ENCODE measurements around the gene RNF220. TPM values are rescaled to one million over a fixed set of nuclear protein-coding genes. Genes with fewer than 3 reads are reported as not detected.

RNF220 gene
- total and polyA plus RNA-seq, 9 of the 15 experiments (the other 6 are each of a cell fraction or from before 2014, with no cell fraction given), result 5.1 to 117 (median 66.9) TPM

- peak; percentile 70; the same call in 1 of the 2 replicates for TF ChIP-seq CUX1 (CRISPR knock-in tag; IDR thresholded peaks at IDR 0.05)
These were observed 232.8 kb downstream of the RNF220 start (continued) for GRCh38 chr1:44637702-44638411.

- no peak for DNase-seq (ENCODE audit: extremely low read depth in 1 of 4, low spot score in 3 of 4)
- TF ChIP-seq ZC3H8 (IDR thresholded peaks at IDR 0.05) (no peak), ARID3A (IDR thresholded peaks at IDR 0.05; ENCODE audit: borderline replicate concordance, low read depth, low read length) (no peak), RBM17 (IDR thresholded peaks at IDR 0.05; ENCODE audit: borderline replicate concordance, low read depth, low read length) (no peak), ZNF175 (CRISPR knock-in tag; IDR thresholded peaks at IDR 0.05; ENCODE audit: low read depth) (no peak), MTA3 (IDR thresholded peaks at IDR 0.05; ENCODE audit: borderline replicate concordance) (no peak)
These were observed 235.3 kb downstream of the RNF220 start for GRCh38 chr1:44640200-44640853.

More at GRCh38 chr1:44640200-44640853, 235.3 kb downstream of the RNF220 start:
- no peaks in the 10 kb centered on the region for H3K27me3 ChIP-seq (ENCODE audit: control insufficient read depth in 2 of 2, insufficient read depth in 2 of 2, low read length in 2 of 2)
- no peaks in the 10 kb centered on the region for H3K9me3 ChIP-seq (replicated peaks; ENCODE audit: control insufficient read depth, insufficient read depth, low read depth, low read length)
- POLR2A ChIA-PET, result interaction anchor here (0.6 to 21.3 kb wide), 10 partner anchors 5 to 298 kb away, joined by 3 to 328 read pairs (median 3); partner anchors contain the start of genes ARMH1 and TMEM53
- intact Hi-C loops (cut with micrococcal nuclease) (no loop called here), in situ Hi-C loops (cut with MboI) (no loop called here)
- ATAC-seq, result no peak
- no TSS peak for BruUV-seq (replicated peaks)
- peaks cover 10% of the 10 kb centered on the region for H3K9me1 ChIP-seq (ENCODE audit: control insufficient read depth, insufficient read depth, low read length)
- peaks cover 28 to 37% of the 10 kb centered on the region in 2 experiments; a peak in 4 of 5 replicates for H3K4me1 ChIP-seq (replicated peaks in 1 of 2; ENCODE audit: control insufficient read depth in 2 of 2, insufficient read depth in 2 of 2, low read length in 2 of 2)
- no peak overlapping the region for H3K4me3 ChIP-seq
- H3K36me3 ChIP-seq (ENCODE audit: control insufficient read depth, insufficient read depth, low read length), result peaks cover 96% of the 10 kb centered on the region
- 93% methylated on average over 24 of the region's 24 CpGs for WGBS (ENCODE audit: insufficient coverage, low coverage, missing lambda C conversion rate)
- peak overlapping the region in 1 of 2 experiments; percentile 32; a peak in 2 of 4 replicates for H3K9ac ChIP-seq (ENCODE audit: insufficient read depth in 1 of 2, low read depth in 2 of 2, low read length in 2 of 2)
- no peak overlapping the region for H2AFZ ChIP-seq (ENCODE audit: low read depth, low read length)
- peaks cover 5% of the 10 kb centered on the region; the same call in 1 of the 2 replicates for H4K20me1 ChIP-seq (replicated peaks; ENCODE audit: control insufficient read depth, insufficient read depth, low read length)
- no peak for FAIRE-seq
- no peak overlapping the region for H3K4me2 ChIP-seq (ENCODE audit: insufficient read depth, low read length)
- CTCF ChIA-PET (ENCODE audit: low intra/inter-chr PET ratio), result no interaction called here
- H3K79me2 ChIP-seq (ENCODE audit: control insufficient read depth, insufficient read depth, low read length), result peaks cover 5% of the 10 kb centered on the region; the same call in 1 of the 3 replicates
- H3K27ac ChIP-seq (ENCODE audit: extremely low read depth, low read depth, low read length), result no peak overlapping the region

All from K562 (cell line).